PFSK-1 (cell line): ENCODE results near the gene NR1I2.

Experiments
- FOXP2 ChIP-seq: optimal IDR thresholded peaks from 2 replicates; pipeline ENCODE3; 2011; ENCODE audit warnings: borderline replicate concordance, control low read depth, inconsistent platforms; ENCODE audit not compliant: insufficient read depth; ENCODE audit errors: extremely low read length, extremely low read depth
- POLR2AphosphoS5 ChIP-seq: IDR thresholded peaks from 2 replicates; pipeline ENCODE4 v1.6.1; 2012; ENCODE audit warnings: low read depth, mild to moderate bottlenecking, control low read depth, low read length, moderate library complexity
- REST ChIP-seq, 2 experiments: IDR thresholded peaks; 2 replicates each; pipeline versions ENCODE4 v1.6.1 to v1.8.0; 2011 to 2012; ENCODE audit warnings: low read depth in 2 of 2, low read length in 2 of 2, control low read depth in 1 of 2, inconsistent platforms in 1 of 2, mild to moderate bottlenecking in 1 of 2, moderate library complexity in 1 of 2; ENCODE audit not compliant: insufficient read depth in 1 of 2
- SIN3A ChIP-seq: IDR thresholded peaks from 2 replicates; pipeline ENCODE4 v1.6.1; 2012; ENCODE audit warnings: mild to moderate bottlenecking, low read length, moderate library complexity, borderline replicate concordance; ENCODE audit not compliant: insufficient read depth
- TAF1 ChIP-seq: IDR thresholded peaks from 2 replicates; pipeline ENCODE4 v1.6.1; 2012; ENCODE audit warnings: low read length, control low read depth, borderline replicate concordance; ENCODE audit not compliant: insufficient read depth

Gene NR1I2

GRCh38 chr3:119778811-119779210 is 3.1 kb upstream of the NR1I2 start:
- TF ChIP-seq TAF1 (no peak), REST (IDR thresholded peaks at IDR 0.05; ENCODE audit: insufficient read depth in 1 of 2, low read depth in 2 of 2, low read length in 2 of 2) (no peak), FOXP2 (no peak), POLR2AphosphoS5 (no peak), SIN3A (no peak)

DNA sequence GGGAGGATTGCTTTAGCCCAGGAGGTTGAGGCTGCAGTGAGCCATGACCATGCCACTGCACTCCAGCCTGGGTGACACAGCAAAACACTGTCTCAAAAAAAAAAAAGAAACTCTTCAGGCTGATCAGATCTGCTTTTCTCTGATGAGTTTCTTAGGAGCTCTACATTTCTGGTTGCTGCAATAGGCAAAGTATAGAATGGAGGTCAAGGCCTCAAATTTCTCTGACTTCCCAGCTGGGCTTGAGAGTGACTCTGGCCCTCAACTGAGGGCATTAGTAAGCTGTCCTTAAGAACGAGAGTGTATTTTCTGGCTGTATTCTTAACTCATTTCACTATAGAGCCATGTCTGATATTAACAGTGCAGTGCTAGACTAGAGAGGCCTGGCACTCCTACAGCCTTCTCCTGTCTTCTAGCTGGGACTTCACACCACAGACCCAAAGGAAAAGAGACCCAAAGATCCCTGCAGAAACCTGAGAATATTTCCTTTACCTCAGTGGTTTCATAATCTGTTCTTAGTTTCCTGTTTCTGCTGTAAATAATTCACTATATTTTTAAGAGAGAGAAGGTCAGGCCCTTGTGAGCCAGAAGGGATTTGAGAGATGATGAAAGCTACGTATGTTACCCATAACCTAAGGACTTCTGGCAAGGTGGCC is 2.0 kb upstream of the NR1I2 start:
- TF ChIP-seq TAF1 (no peak), POLR2AphosphoS5 (no peak), REST (IDR thresholded peaks at IDR 0.05; ENCODE audit: insufficient read depth in 1 of 2, low read depth in 2 of 2, low read length in 2 of 2) (no peak), SIN3A (no peak), FOXP2 (no peak)

- no peak for TF ChIP-seq FOXP2
- no peak for TF ChIP-seq SIN3A
- TF ChIP-seq REST (IDR thresholded peaks at IDR 0.05; ENCODE audit: insufficient read depth in 1 of 2, low read depth in 2 of 2, low read length in 2 of 2): no peak
- TF ChIP-seq POLR2AphosphoS5: no peak
- TF ChIP-seq TAF1: no peak
Measured at GRCh38 chr3:119782460-119782859, 559 bp downstream of the NR1I2 start.

GRCh38 chr3:119783255-119783654 is 1.4 kb downstream of the NR1I2 start:
- TF ChIP-seq FOXP2 (no peak), REST (IDR thresholded peaks at IDR 0.05; ENCODE audit: insufficient read depth in 1 of 2, low read depth in 2 of 2, low read length in 2 of 2) (no peak), POLR2AphosphoS5 (no peak), TAF1 (no peak), SIN3A (no peak)
